SU-DHL-6 (cell line): ENCODE data around the gene ZNF674.

ENCODE experiments used
- H2AFZ ChIP-seq: fragments of 200-600 bp; sonication (generic); 2 replicates; pipeline ENCODE4 v1.6.1; 2014; ENCODE audit warnings: low read depth, mild to moderate bottlenecking, moderate library complexity, mixed read lengths, antibody characterized with exemption, low read length; ENCODE audit not compliant: severe bottlenecking
- H3F3A ChIP-seq: fragments of 200-600 bp; shearing (Covaris generic); 2 replicates; pipeline ENCODE4 v1.6.0; 2016; ENCODE audit warnings: antibody characterized with exemption, mild to moderate bottlenecking; ENCODE audit not compliant: insufficient read depth
- H3K27ac ChIP-seq: fragments of 200-600 bp; sonication (generic); 2 replicates; pipeline ENCODE4 v1.5.1; 2016; ENCODE audit warnings: low read depth, mild to moderate bottlenecking, low read length, moderate library complexity, mixed read lengths
- H3K27me3 ChIP-seq: fragments of 200-600 bp; sonication (generic), shearing (Covaris generic); 2 replicates; pipeline ENCODE4 v1.6.0; 2014; ENCODE audit warnings: mild to moderate bottlenecking, low read length
- H3K36me3 ChIP-seq: fragments of 200-600 bp; sonication (generic); 2 replicates; pipeline ENCODE4 v1.6.1; 2014; ENCODE audit warnings: mild to moderate bottlenecking, low read length, mixed read lengths
- H3K4me2 ChIP-seq: fragments of 300-600, 200-600 bp; shearing (Covaris generic), sonication (generic); 2 replicates; pipeline ENCODE4 v1.6.0; 2014; ENCODE audit warnings: low read length, low read depth, mild to moderate bottlenecking; ENCODE audit not compliant: poor library complexity, severe bottlenecking
- H3K4me3 ChIP-seq: fragments of 200-600 bp; sonication (generic); 2 replicates; pipeline ENCODE4 v1.5.1; 2014; ENCODE audit warnings: antibody characterized with exemption, low read length, mild to moderate bottlenecking, mixed read lengths; ENCODE audit not compliant: insufficient read depth, poor library complexity, severe bottlenecking
- H3K79me2 ChIP-seq: fragments of 200-600 bp; sonication (generic); 2 replicates; pipeline ENCODE4 v1.6.1; 2014; ENCODE audit warnings: mild to moderate bottlenecking, low read length, moderate library complexity; ENCODE audit not compliant: insufficient read depth
- H3K9ac ChIP-seq: fragments of 200-600 bp; sonication (generic); 2 replicates; pipeline ENCODE4 v1.7.0; 2014; ENCODE audit warnings: mild to moderate bottlenecking, low read length
- H3K9me2 ChIP-seq: fragments of 200-600 bp; sonication (generic); replicated peaks from 2 replicates; pipeline ENCODE4 v1.6.1; 2014; ENCODE audit warnings: low read length; ENCODE audit not compliant: insufficient read depth
- H3K9me3 ChIP-seq: fragments of 200-600 bp; sonication (generic); 2 replicates; pipeline ENCODE4 v1.6.1; 2014; ENCODE audit warnings: low read length, mixed read lengths; ENCODE audit not compliant: insufficient read depth
- H4K20me1 ChIP-seq: fragments of 200-600 bp; sonication (generic); 2 replicates; pipeline ENCODE4 v1.6.1; 2014; ENCODE audit warnings: low read depth, mild to moderate bottlenecking, antibody characterized with exemption, low read length, moderate library complexity, mixed read lengths
- CTCF ChIP-seq: fragments of 200-600 bp; sonication (generic); IDR thresholded peaks from one replicate; pipeline ENCODE4 v1.5.1; 2017; ENCODE audit warnings: antibody characterized with exemption, mild to moderate bottlenecking, low read length, moderate library complexity; ENCODE audit not compliant: insufficient read depth, poor library complexity, severe bottlenecking
- EZH2phosphoT487 ChIP-seq: fragments of 200-600 bp; sonication (generic), shearing (Covaris generic); conservative IDR thresholded peaks from 2 replicates; pipeline ENCODE4 v1.6.1; 2018; ENCODE audit warnings: mild to moderate bottlenecking, antibody characterized with exemption, low read length, moderate library complexity, mixed read lengths

ZNF674 gene

GRCh38 chrX:46477435-46477834 is 67.8 kb downstream of the ZNF674 start:
- no peaks in the 10 kb centered on the region for H3K9me3 ChIP-seq
- TF ChIP-seq CTCF (no peak), EZH2phosphoT487 (no peak)
- no peaks in the 10 kb centered on the region for H4K20me1 ChIP-seq
- no peaks in the 10 kb centered on the region for H3K27me3 ChIP-seq
- H3K9ac ChIP-seq: no peak overlapping the region
- no peaks in the 10 kb centered on the region for H3K36me3 ChIP-seq
- no peaks in the 10 kb centered on the region for H3K79me2 ChIP-seq
- H3K4me2 ChIP-seq: no peak overlapping the region
- H3K4me3 ChIP-seq: no peak overlapping the region
- H2AFZ ChIP-seq: no peak overlapping the region
- H3K9me2 ChIP-seq: no peaks in the 10 kb centered on the region
- no peak overlapping the region for H3K27ac ChIP-seq
- no peaks in the 10 kb centered on the region for H3F3A ChIP-seq

GRCh38 chrX:46465203-46465602 is 80.0 kb downstream of the ZNF674 start:
- Histone ChIP-seq H3K36me3 (peaks cover 2% of the 10 kb centered on the region; the same call in 1 of the 2 replicates), H3K27ac (no peak overlapping the region), H3K4me3 (no peak overlapping the region), H3K27me3 (no peaks in the 10 kb centered on the region), H4K20me1 (no peaks in the 10 kb centered on the region), H3K9me2 (no peaks in the 10 kb centered on the region), H3F3A (no peaks in the 10 kb centered on the region), H3K9ac (no peak overlapping the region), H3K4me2 (no peak overlapping the region), H2AFZ (no peak overlapping the region), H3K79me2 (no peaks in the 10 kb centered on the region), H3K9me3 (no peaks in the 10 kb centered on the region)
- no peak for TF ChIP-seq EZH2phosphoT487
- TF ChIP-seq CTCF: no peak

GRCh38 chrX:46463682-46464081 is 81.5 kb downstream of the ZNF674 start:
- no peak overlapping the region for H3K27ac ChIP-seq
- peaks cover 2% of the 10 kb centered on the region; the same call in 1 of the 2 replicates for H3K36me3 ChIP-seq
- H3K4me2 ChIP-seq: no peak overlapping the region
- H3K9me3 ChIP-seq: no peaks in the 10 kb centered on the region
- H2AFZ ChIP-seq: no peak overlapping the region
- no peak overlapping the region for H3K4me3 ChIP-seq
- H3F3A ChIP-seq: no peaks in the 10 kb centered on the region
- TF ChIP-seq EZH2phosphoT487: no peak
- no peak for TF ChIP-seq CTCF
- H3K9ac ChIP-seq: no peak overlapping the region
- no peaks in the 10 kb centered on the region for H3K9me2 ChIP-seq
- H3K79me2 ChIP-seq: no peaks in the 10 kb centered on the region
- no peaks in the 10 kb centered on the region for H3K27me3 ChIP-seq
- no peaks in the 10 kb centered on the region for H4K20me1 ChIP-seq
